Endometrium (tissue), 2 donors: Measurements from ENCODE around the gene FANCM.
"Not testable (repeated sequence)": the region's sequence is repeated elsewhere in the genome, so short reads cannot be mapped to it uniquely, and the experiment has no call there.

Source experiments
- FAIRE-seq: peaks from 2 replicates; lab custom pipeline; 2012; peaks lifted over from hg19 to GRCh38; lab: Jason Lieb, UNC
- donor health status: control.
- donor health status: control.

FANCM gene

DNA sequence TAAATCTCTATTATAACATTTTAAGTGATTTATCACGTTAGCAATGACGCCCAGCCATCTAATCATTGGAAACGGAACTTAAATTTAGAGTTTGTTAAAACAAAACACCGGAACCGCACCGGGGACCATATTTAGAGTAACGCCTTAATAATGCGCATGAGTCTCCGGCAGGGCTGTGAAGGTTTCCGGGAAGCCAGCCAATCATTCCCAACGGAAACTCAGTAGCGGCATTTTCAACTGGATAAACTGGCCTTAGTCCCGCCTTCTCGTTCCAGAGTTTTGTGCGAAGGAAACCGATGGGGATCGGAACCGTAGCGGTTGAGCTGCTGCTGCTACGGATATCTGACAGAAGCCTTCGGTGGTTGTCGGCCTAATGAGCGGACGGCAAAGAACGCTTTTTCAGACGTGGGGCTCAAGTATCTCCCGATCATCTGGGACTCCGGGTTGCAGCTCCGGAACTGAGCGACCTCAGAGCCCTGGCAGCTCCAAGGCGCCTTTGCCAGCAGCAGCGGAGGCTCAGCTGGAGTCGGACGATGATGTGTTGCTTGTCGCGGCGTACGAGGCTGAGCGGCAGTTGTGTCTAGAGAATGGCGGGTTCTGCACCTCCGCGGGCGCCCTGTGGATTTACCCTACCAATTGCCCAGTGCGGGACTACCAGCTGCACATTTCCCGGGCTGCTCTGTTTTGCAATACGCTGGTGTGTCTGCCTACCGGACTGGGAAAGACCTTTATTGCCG is at the start of gene FANCM:
Gene FANCM, plus strand, starts transcription at position 272 of the 737 bp plus-strand sequence. Its CDS starts 102 bp downstream, at position 374.
- FAIRE-seq: peak; percentile 98

- no peak for FAIRE-seq
These were observed 45.9 kb upstream of the FANCM start for GRCh38 chr14:45089813-45090212.

GRCh38 chr14:45091710-45092109 is 44.0 kb upstream of the FANCM start:
- FAIRE-seq: no peak

- FAIRE-seq: no peak
These were observed 41.5 kb upstream of the FANCM start for GRCh38 chr14:45094275-45094674.

- no peak for FAIRE-seq
These were observed 40.6 kb upstream of the FANCM start for GRCh38 chr14:45095143-45095542.

DNA sequence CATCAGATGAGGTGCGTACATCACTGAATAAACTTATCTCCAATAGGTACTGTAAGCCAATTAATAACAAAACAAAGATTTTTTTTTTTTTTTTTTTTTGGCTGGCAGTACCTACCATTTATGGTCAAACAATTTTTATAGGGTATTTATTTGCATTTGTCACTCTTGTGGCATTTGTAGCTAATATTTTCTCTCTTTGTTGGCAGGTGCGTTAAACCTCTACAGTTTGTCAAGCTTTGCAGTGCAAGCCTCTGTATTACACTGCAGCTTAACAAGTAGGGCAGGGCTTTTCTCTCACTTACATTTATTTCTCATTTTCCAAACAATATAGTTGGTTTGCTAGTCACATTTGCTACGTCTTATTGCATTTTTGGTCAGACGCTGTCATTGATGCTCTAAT is 39.5 kb upstream of the FANCM start:
- FAIRE-seq: no peak

- no peak for FAIRE-seq
These were observed 31.9 kb upstream of the FANCM start for GRCh38 chr14:45103806-45104205.

DNA sequence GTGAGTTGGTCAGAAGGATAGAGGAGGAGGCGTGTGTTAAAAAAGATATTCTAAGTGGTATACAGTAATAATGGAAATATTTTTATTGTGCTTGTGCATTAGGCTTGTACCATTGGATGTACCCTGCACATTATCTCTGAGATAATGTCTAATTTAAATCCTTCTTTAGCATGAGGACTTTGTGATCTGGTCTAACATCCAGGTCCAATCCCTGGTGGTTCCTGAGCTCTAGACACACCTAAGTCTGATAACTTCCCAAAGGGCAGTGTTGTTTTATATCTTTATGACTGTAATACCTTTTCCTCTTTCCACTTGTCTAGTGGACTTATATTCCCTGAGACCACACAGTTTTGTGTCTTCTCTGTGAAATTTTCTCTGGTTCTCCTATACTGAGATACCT is 31.2 kb upstream of the FANCM start:
- no peak for FAIRE-seq

DNA sequence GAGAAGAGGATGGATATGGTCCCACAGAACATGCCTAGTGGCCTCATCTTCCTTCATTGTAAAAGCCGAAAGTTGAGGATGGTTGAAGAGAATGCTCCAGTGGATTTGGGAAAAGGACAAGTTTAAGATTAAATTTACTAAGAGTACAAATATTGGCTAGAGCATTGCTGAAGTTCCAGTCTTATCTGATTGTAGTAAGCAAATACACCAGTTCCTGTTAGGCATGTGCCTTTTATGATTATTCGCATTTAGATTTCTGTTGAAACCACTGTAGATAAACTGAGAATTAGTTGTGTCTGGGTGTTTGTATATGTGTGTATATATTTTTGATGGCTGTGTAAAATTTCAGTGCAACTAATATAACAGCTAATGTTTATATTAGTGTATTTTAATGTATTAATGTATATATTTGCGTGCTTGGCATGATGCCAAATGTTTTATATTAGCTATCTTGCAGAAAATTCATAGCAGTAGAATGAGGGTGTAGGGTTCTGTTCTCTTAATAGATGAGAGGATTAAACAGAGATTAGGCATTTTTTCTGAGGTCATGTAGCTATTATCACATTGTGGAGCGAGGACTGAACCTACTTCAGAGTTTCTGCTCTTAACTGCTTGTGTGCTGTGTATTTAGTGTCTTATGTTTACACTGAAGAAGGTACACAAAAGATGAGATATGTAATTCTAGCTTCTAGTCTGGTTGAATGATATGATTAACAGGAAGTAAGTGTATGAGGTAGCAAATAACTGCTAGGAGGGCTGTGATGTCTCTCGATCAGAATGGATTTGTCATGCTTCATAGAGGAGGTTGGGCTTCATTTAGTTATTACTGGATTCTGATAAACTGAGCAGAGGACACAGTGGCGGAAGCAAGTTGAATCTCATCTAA is 22.6 kb upstream of the FANCM start:
- FAIRE-seq: no peak

DNA sequence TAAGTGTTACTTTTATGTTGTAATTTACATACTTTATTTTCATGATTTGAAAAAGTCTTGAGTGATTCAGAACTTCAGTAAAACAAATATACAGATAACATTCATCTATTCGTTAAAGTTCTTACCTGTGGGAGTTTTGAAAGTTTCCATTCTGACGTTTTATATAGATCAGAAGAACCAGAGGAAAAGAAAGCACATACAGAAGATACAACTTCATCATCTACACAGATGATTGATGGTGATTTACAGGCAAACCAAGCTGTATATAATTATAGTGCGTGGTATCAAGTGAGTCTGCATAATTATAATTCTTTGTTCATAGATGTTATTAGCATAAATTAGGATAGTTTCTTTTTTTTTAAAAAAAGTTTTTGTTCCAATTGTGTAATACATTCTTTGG is 21.4 kb upstream of the FANCM start:
- no peak for FAIRE-seq

DNA sequence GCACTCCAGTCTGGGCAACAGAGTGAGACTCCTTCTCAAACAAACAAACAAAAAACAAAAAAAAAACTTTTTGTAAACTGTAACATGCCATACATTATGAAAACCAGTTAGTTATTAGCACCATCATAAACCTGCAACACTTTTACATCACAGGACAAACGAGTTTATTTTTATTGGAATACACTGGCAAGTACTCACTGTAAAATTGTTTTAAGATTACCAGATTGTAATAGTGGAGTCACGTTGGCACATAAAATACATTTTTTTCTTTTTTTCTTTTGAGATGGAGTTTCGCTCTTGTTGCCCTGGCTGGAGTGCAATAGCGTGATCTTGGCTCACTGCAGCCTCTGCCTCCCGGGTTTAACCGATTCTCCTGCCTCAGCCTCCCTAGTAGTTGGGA is 17.1 kb upstream of the FANCM start:
- FAIRE-seq: no peak

DNA sequence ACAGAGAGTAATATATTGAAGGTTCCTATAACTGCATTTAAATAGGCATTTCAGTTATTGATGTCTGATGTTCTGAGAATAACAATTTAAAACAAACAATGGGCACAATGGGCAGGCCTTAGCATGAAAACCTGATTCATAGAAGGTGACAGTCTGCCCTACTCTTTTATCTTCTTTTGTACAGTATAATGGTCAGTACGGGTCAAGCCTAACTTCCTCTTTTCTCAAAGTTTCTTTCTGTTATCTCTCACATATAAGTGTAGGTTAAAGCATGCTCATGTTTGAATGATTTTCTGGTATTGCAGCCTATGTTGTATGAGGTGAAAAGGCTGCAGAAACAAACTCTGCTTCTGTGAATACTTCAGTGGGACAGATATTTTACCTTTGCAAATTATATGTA is 15.6 kb upstream of the FANCM start:
- FAIRE-seq: no peak

GRCh38 chr14:45123271-45123670 is 12.5 kb upstream of the FANCM start:
- FAIRE-seq: no peak

DNA sequence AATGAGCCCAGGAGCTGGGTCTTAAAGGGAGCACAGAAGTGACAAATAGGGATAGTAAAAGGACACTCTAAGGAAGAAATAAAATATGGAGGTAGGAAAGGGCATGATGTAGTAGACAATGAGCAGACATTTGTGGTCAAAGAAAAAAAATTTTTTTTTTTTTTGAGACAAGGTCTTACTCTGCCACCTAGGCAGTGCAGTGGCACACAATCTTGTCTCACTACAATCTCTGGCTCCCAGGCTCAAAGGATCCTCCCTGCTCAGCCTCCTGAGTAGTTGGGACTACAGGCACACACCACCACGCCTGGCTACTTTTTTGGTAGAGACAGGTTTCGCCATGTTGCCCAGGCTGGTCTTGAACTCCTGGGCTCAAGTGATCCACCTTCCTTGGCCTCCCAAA is 10.0 kb upstream of the FANCM start:
- no peak for FAIRE-seq

DNA sequence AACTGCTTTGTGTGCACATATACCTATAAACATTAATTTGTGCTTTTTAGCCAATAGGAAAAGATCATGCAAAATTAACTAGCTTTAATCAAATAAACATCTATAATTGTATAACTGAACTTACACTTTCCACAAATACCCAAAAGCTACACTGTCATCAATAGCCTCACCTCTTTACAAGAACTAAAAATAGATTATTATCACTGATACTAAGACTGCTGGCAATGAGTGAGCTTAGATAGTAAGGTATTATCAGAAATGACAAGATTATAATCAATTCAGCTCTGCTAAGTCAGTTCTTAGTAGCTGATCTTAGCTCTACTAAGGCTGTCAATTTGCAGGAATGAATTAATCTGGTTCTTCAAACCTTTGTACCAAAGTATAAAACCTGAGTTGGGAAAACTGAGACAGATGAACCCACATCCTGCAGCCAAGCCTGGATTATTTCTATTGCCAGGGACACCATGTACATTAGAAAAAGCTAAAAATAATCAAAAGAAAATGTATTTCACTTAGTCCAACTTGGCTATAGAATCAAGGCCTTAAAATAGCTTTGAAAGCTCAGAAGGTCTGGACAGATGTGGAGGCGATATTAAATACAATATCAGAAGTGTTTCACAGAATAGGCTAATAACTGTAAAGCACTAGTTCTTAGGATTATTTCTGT is 6.6 kb upstream of the FANCM start:
- no peak for FAIRE-seq

GRCh38 chr14:45133683-45134050 is 2.1 kb upstream of the FANCM start:
- no peak for FAIRE-seq

GRCh38 chr14:45134051-45134958 is 1.4 kb upstream of the FANCM start, which contains the start of gene FKBP3:
Gene FKBP3 (minus strand): TSS chr14:45134481. CDS start chr14:45134456, 25 bp downstream.
- FAIRE-seq: peak; percentile 94

DNA sequence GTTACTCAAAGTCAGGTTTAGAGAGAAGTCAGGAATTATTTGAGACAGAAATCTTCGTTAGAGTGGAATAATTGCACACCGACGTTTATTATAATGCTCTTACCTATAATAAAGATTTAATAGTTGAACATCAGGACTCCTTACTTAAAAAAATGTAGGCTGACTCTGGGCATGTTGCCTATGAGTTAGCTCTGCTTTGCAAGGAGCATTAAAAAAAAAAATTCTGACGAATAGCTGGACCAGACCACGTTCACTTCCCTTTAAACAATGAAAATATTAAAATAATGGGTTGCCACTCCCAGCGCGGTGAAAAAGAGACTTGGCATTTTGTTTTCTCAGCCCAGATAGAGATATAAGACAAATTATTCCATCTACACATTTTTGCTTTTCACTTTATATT is 574 bp upstream of the FANCM start:
- no peak for FAIRE-seq

- FAIRE-seq: no peak
These were observed 669 bp downstream of the FANCM start for GRCh38 chr14:45136399-45136798.

- FAIRE-seq: no peak
These were observed 5.0 kb downstream of the FANCM start for GRCh38 chr14:45140661-45141187.

- FAIRE-seq: not testable (repeated sequence)
These were observed 6.4 kb downstream of the FANCM start for GRCh38 chr14:45142083-45142482.
